ENCODE measurements around the gene ALS2.

DNA sequence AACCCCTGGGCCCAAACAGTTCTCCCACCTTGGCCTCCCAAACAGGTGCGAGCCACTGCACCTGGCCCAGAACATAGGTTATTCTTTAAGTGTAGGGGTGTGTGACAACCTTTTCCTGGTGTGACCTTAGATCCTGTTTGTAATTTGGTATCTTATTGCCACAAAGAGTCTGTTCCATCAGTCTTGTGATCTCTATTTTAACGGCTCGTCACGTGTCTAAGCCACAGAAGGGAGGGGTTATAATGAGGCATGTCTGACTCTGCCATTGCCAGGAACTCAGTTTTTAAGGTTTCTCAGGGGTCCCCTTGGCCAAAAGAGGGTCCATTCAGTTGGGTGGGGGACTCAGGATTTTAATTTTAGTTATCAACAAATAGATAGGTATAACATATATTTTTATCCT, 4.4 kb upstream of the ALS2 start:
- no peak for TF ChIP-seq GATA2 (IDR thresholded peaks at IDR 0.05; ENCODE audit: low read depth, low read length)
- TF ChIP-seq GATA3 (IDR thresholded peaks at IDR 0.05; ENCODE audit: low read depth, low read length), result no peak
